Prostate gland (tissue), 2 donors: ENCODE measurements around the gene PATE3. TPM values are rescaled to one million over a fixed set of nuclear protein-coding genes. Genes with fewer than 3 reads are reported as not detected.

Source experiments
- DNase-seq: peaks from one replicate; pipeline ENCODE4 v3.0.0-alpha.2; 2019; ENCODE audit warnings: low spot score
- H3K27ac ChIP-seq, 2 donors: fragments of 200-600 bp; sonication (generic); 2 replicates each; pipeline ENCODE4 v1.5.1; 2017 to 2019
- H3K27me3 ChIP-seq: fragments of 200-600 bp; sonication (generic); replicated peaks from 2 replicates; pipeline ENCODE4 v1.5.1; 2019; ENCODE audit not compliant: insufficient read depth
- H3K36me3 ChIP-seq, 2 donors: fragments of 200-600 bp; sonication (generic); 1 replicate in 1 of 2; 2 replicates in 1 of 2; pipeline versions ENCODE4 v1.5.1 to v1.8.1; 2017 to 2019
- H3K4me1 ChIP-seq: fragments of 200-600 bp; sonication (generic); replicated peaks from 2 replicates; pipeline ENCODE4 v1.5.1; 2019
- H3K4me3 ChIP-seq, 2 donors: fragments of 200-600 bp; sonication (generic); 2 replicates each; pipeline ENCODE4 v1.5.1; 2017 to 2019
- H3K9me3 ChIP-seq: fragments of 200-600 bp; sonication (generic); 2 replicates; pipeline ENCODE4 v1.5.1; 2017
- CTCF ChIP-seq, 4 experiments: fragments of 200-600 bp in 2 of 4; fragments of 450-650 bp in 2 of 4; sonication (generic) in 2 of 4; IDR thresholded peaks; 1 replicate in 3 of 4; 2 replicates in 1 of 4; pipeline ENCODE4 v1.5.1; 2016 to 2019; ENCODE audit warnings: antibody characterized with exemption in 4 of 4, mild to moderate bottlenecking in 2 of 4, moderate library complexity in 2 of 4
- POLR2A ChIP-seq: fragments of 450-650 bp; IDR thresholded peaks from one replicate; pipeline ENCODE4 v1.6.1; 2016; ENCODE audit warnings: antibody characterized with exemption, mild to moderate bottlenecking
- POLR2AphosphoS5 ChIP-seq: sonication (generic); formaldehyde crosslinking; IDR thresholded peaks from one replicate; pipeline ENCODE4 v1.6.1; 2017; ENCODE audit warnings: antibody characterized with exemption
- WGBS: methylation state at CpG from one replicate; pipeline ENCODE4 v1.1.5; 2018; 5-methylcytosine and 5-hydroxymethylcytosine counted together
- intact Hi-C: fragments of 100-400 bp; cut with DNase I; formaldehyde crosslinking; loops from one replicate; pipeline ENCODE4 v1.14.2; 2022
- total RNA-seq, 2 donors: library from RNA; depleted of rRNA; stranded (reverse); fragments of >200 nt; gene quantifications; one replicate each; pipeline ENCODE4 v1.1.0, GENCODE V29; 2016

PATE3 gene
- total RNA-seq, 2 donors from 2014 or later, result not detected

- intact Hi-C loops, result no loop called here
- Histone ChIP-seq H3K27me3 (no peaks in the 10 kb centered on the region), H3K36me3 (no peaks in the 10 kb centered on the region), H3K9me3 (no peaks in the 10 kb centered on the region), H3K27ac (no peak overlapping the region), H3K4me1 (no peaks in the 10 kb centered on the region), H3K4me3 (no peak overlapping the region)
- TF ChIP-seq CTCF (IDR thresholded peaks at IDR 0.05) (no peak), POLR2AphosphoS5 (no peak), POLR2A (no peak)
- 69% methylated on average over 6 of the region's 7 CpGs for WGBS
- DNase-seq, result no peak
Measured at GRCh38 chr11:125756050-125756449, 31.9 kb upstream of the PATE3 start.

- Histone ChIP-seq H3K4me3 (no peak overlapping the region), H3K9me3 (no peaks in the 10 kb centered on the region), H3K36me3 (no peaks in the 10 kb centered on the region), H3K27ac (no peak overlapping the region), H3K27me3 (no peaks in the 10 kb centered on the region), H3K4me1 (no peaks in the 10 kb centered on the region)
- no peak for DNase-seq
- 56% methylated on average over 1 of the region's 1 CpG for WGBS
- intact Hi-C loops, result no loop called here
- no peak for TF ChIP-seq POLR2A
Measured at GRCh38 chr11:125762445-125762844, 25.5 kb upstream of the PATE3 start.

GRCh38 chr11:125763483-125763882 lies 24.4 kb upstream of the PATE3 start:
- DNase-seq, result no peak
- intact Hi-C loops, result no loop called here
- TF ChIP-seq POLR2AphosphoS5, result no peak
- no peak for TF ChIP-seq CTCF (IDR thresholded peaks at IDR 0.05)
- no peak for TF ChIP-seq POLR2A
- Histone ChIP-seq H3K9me3 (no peaks in the 10 kb centered on the region), H3K4me1 (no peaks in the 10 kb centered on the region), H3K4me3 (no peak overlapping the region), H3K36me3 (no peaks in the 10 kb centered on the region), H3K27ac (no peak overlapping the region), H3K27me3 (no peaks in the 10 kb centered on the region)
- 81% methylated on average over 2 of the region's 2 CpGs for WGBS

- 75% methylated on average over 1 of the region's 1 CpG for WGBS
- no peak overlapping the region for H3K4me3 ChIP-seq
- no peaks in the 10 kb centered on the region for H3K27me3 ChIP-seq
- H3K27ac ChIP-seq, result no peak overlapping the region
- H3K9me3 ChIP-seq, result no peaks in the 10 kb centered on the region
- intact Hi-C loops, result no loop called here
- H3K36me3 ChIP-seq, result no peaks in the 10 kb centered on the region
- no peak for DNase-seq
- TF ChIP-seq CTCF (IDR thresholded peaks at IDR 0.05), result no peak
- TF ChIP-seq POLR2A, result no peak
- H3K4me1 ChIP-seq, result no peaks in the 10 kb centered on the region
Measured at GRCh38 chr11:125766251-125766650, 21.7 kb upstream of the PATE3 start.

- no peaks in the 10 kb centered on the region for H3K27me3 ChIP-seq
- intact Hi-C loops, result no loop called here
- no peak for DNase-seq
- no peaks in the 10 kb centered on the region for H3K4me1 ChIP-seq
- no peak overlapping the region for H3K4me3 ChIP-seq
- 32% methylated on average over 10 of the region's 10 CpGs for WGBS
- H3K27ac ChIP-seq, result no peak overlapping the region
- no peak for TF ChIP-seq POLR2AphosphoS5
- no peak for TF ChIP-seq POLR2A
- no peak for TF ChIP-seq CTCF (IDR thresholded peaks at IDR 0.05)
- no peaks in the 10 kb centered on the region for H3K36me3 ChIP-seq
- H3K9me3 ChIP-seq, result no peaks in the 10 kb centered on the region
Measured at GRCh38 chr11:125768336-125769046, 19.4 kb upstream of the PATE3 start.
